ENCODE data around the gene ERI3.

The ERI3 gene

GRCh38 chr1:44289530-44289929 is 65.5 kb downstream of the ERI3 start:
- no peak for DNase-seq (ENCODE audit: low read depth)
- TF ChIP-seq CTCF (IDR thresholded peaks at IDR 0.05; ENCODE audit: insufficient read depth, low read depth, low read length, missing control alignments) = no peak
- no peak overlapping the region for H3K4me3 ChIP-seq (ENCODE audit: low read length)

GRCh38 chr1:44288883-44289282 is 66.2 kb downstream of the ERI3 start:
- H3K4me3 ChIP-seq (ENCODE audit: low read length) = no peak overlapping the region
- no peak for TF ChIP-seq CTCF (IDR thresholded peaks at IDR 0.05; ENCODE audit: insufficient read depth, low read depth, low read length, missing control alignments)
- DNase-seq (ENCODE audit: low read depth) = no peak

- no peak for DNase-seq (ENCODE audit: low read depth)
- TF ChIP-seq CTCF (IDR thresholded peaks at IDR 0.05; ENCODE audit: insufficient read depth, low read depth, low read length, missing control alignments) = no peak
- no peak overlapping the region for H3K4me3 ChIP-seq (ENCODE audit: low read length)
Measured at GRCh38 chr1:44284184-44284583, 70.9 kb downstream of the ERI3 start.

- TF ChIP-seq CTCF (IDR thresholded peaks at IDR 0.05; ENCODE audit: insufficient read depth, low read depth, low read length, missing control alignments) = no peak
- no peak for DNase-seq (ENCODE audit: low read depth)
- H3K4me3 ChIP-seq (ENCODE audit: low read length) = no peak overlapping the region
Measured at GRCh38 chr1:44283524-44284173, 71.4 kb downstream of the ERI3 start.

- H3K4me3 ChIP-seq (ENCODE audit: low read length) = no peak overlapping the region
- TF ChIP-seq CTCF (IDR thresholded peaks at IDR 0.05; ENCODE audit: insufficient read depth, low read depth, low read length, missing control alignments) = no peak
- DNase-seq (ENCODE audit: low read depth) = no peak
Measured at GRCh38 chr1:44282704-44283426, 72.2 kb downstream of the ERI3 start.

- no peak overlapping the region for H3K4me3 ChIP-seq (ENCODE audit: low read length)
- no peak for TF ChIP-seq CTCF (IDR thresholded peaks at IDR 0.05; ENCODE audit: insufficient read depth, low read depth, low read length, missing control alignments)
- no peak for DNase-seq (ENCODE audit: low read depth)
Measured at GRCh38 chr1:44281962-44282703, 72.9 kb downstream of the ERI3 start.
